ENCODE data around the gene LCT. TPM values are rescaled to one million over a fixed set of nuclear protein-coding genes. Genes with fewer than 3 reads are reported as not detected.
A peak's percentile ranks its signal among the peaks of the same experiment; 100 is the strongest.

LCT gene
- polyA plus RNA-seq, 2 of the 4 experiments (the other 2 are of a cell fraction), result 0.04 TPM

DNA sequence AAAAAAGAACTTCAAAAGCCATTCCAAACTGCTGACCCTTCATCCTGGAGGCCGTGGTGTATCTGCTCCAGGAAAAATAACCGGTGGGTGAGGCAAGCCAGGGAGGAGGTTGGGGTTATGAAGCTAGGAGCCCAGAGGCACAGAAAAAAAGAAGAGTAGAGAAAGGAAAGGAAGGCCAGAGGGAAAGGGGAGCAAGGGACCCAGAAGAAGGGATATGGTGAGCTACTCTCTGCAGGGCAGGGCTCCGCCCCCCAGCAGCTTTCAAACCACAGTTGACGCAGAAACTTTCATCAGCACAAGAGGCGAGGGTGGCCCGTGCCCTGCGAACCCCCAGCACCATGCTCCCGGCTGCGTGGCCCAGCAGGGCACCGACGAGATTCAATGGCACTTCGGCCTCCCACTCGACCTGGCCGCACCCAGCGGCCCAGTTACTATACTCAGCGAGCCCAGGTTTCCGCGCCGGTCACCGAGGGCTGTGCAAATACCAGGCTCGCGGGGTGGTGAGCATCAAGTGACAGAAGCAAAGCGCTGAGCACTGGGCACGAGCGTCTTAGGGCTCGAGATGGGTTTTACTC lies 38.6 kb upstream of the LCT start:
- peak; percentile 79 to 81 for ATAC-seq
- ChIA-PET POLR2A (interaction anchor here (1.0 kb wide), 3 partner anchors 12 to 133 kb away, joined by 3 to 5 read pairs (median 3); partner anchors contain the start of gene DARS1), CTCF (interaction anchor here (0.6 to 0.9 kb wide), 2 partner anchors 10 to 886 kb away, joined by 3 read pairs; no protein-coding TSS in a partner anchor)
- H3K9me3 ChIP-seq, result no peaks in the 10 kb centered on the region
- peak overlapping the region; percentile 80 to 91 for H3K27ac ChIP-seq
- peak overlapping the region; percentile 95 for H3K4me2 ChIP-seq
- H3K4me3 ChIP-seq, result peak overlapping the region; percentile 86
- 5% methylated on average over 8 of the region's 26 CpGs for WGBS (ENCODE audit: missing lambda C conversion rate)
- TF ChIP-seq NPAS2 (CRISPR knock-in tag; IDR thresholded peaks at IDR 0.05; ENCODE audit: borderline replicate concordance) (no peak), RNF2 (IDR thresholded peaks at IDR 0.05; ENCODE audit: borderline replicate concordance, low read depth) (no peak), CEBPB (IDR thresholded peaks at IDR 0.05) (no peak), ESRRA (IDR thresholded peaks at IDR 0.05; ENCODE audit: borderline replicate concordance, low read length) (no peak), JUN (IDR thresholded peaks at IDR 0.05) (no peak), ZSCAN20 (CRISPR knock-in tag; IDR thresholded peaks at IDR 0.05) (no peak), ZNF302 (CRISPR knock-in tag; IDR thresholded peaks at IDR 0.05) (no peak), HOXB13 (CRISPR knock-in tag; IDR thresholded peaks at IDR 0.05; ENCODE audit: low read depth) (no peak), HMGXB4 (CRISPR knock-in tag; IDR thresholded peaks at IDR 0.05; ENCODE audit: borderline replicate concordance) (no peak)
- TF ChIP-seq, protein P1, sequence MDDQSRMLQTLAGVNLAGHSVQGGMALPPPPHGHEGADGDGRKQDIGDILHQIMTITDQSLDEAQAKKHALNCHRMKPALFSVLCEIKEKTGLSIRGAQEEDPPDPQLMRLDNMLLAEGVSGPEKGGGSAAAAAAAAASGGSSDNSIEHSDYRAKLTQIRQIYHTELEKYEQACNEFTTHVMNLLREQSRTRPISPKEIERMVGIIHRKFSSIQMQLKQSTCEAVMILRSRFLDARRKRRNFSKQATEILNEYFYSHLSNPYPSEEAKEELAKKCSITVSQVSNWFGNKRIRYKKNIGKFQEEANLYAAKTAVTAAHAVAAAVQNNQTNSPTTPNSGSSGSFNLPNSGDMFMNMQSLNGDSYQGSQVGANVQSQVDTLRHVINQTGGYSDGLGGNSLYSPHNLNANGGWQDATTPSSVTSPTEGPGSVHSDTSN (IDR thresholded peaks at IDR 0.05), result no peak
- TF ChIP-seq, protein P2, sequence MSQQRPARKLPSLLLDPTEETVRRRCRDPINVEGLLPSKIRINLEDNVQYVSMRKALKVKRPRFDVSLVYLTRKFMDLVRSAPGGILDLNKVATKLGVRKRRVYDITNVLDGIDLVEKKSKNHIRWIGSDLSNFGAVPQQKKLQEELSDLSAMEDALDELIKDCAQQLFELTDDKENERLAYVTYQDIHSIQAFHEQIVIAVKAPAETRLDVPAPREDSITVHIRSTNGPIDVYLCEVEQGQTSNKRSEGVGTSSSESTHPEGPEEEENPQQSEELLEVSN (IDR thresholded peaks at IDR 0.05; ENCODE audit: borderline replicate concordance, low read depth), result no peak
- FAIRE-seq, result no peak
- DNase-seq (ENCODE audit: low read depth in 1 of 2, low spot score in 1 of 2), result peak; percentile 39 to 42
- peaks cover 11% of the 10 kb centered on the region; the same call in 2 of the 3 replicates for H3K4me1 ChIP-seq

DNA sequence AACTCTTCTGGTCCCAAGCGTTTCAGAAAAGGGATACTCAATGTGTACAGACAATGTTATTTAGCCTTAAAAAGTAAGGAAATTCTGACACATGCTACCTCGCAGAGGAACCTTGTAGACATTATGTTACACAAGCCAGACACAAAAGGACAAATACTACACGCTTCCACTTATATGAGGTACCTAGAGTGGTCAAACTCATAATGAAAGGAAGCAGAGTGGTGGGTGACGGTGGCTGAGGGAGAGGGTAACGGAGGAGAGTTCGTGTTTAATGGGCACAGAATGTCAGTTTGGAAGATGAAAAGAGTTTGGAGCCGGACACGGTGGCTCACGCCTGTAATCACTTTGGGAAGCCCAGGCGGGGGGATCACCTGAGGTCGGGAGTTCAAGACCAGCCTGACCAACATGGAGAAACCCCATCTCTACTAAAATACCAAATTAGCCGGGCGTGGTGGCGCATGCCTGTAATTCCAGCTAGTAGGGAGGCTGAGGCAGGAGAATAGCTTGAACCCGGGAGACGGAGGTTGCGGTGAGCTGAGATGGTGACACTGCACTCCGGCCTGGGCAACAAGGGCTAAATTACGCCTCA lies 37.9 kb upstream of the LCT start:
- no peak for FAIRE-seq
- Histone ChIP-seq H3K4me2 (peak overlapping the region; percentile 95), H3K4me3 (peak overlapping the region; percentile 86), H3K4me1 (peaks cover 11% of the 10 kb centered on the region; the same call in 2 of the 3 replicates), H3K27ac (peak overlapping the region in 1 of 2 experiments; percentile 91; a peak in 3 of 6 replicates), H3K9me3 (no peaks in the 10 kb centered on the region)
- ATAC-seq, result no peak
- ChIA-PET POLR2A (no interaction called here), CTCF (no interaction called here)
- WGBS (ENCODE audit: missing lambda C conversion rate), result 85% methylated on average over 19 of the region's 19 CpGs
- DNase-seq (ENCODE audit: low read depth in 1 of 2, low spot score in 1 of 2), result no peak
- TF ChIP-seq CTCF (IDR thresholded peaks at IDR 0.05), result no peak
- TF ChIP-seq MAX (IDR thresholded peaks at IDR 0.05), result no peak
- TF ChIP-seq POLR2AphosphoS2 (conservative IDR thresholded peaks at IDR 0.05; ENCODE audit: low read length), result no peak
- TF ChIP-seq, protein P3, sequence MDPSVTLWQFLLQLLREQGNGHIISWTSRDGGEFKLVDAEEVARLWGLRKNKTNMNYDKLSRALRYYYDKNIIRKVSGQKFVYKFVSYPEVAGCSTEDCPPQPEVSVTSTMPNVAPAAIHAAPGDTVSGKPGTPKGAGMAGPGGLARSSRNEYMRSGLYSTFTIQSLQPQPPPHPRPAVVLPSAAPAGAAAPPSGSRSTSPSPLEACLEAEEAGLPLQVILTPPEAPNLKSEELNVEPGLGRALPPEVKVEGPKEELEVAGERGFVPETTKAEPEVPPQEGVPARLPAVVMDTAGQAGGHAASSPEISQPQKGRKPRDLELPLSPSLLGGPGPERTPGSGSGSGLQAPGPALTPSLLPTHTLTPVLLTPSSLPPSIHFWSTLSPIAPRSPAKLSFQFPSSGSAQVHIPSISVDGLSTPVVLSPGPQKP (IDR thresholded peaks at IDR 0.05; ENCODE audit: low read depth, low read length), result no peak
- no peak for TF ChIP-seq CHD2 (IDR thresholded peaks at IDR 0.05; ENCODE audit: low read length, partially characterized antibody)
- TF ChIP-seq CHD4 (IDR thresholded peaks at IDR 0.05; ENCODE audit: borderline replicate concordance), result no peak
- TF ChIP-seq NFE2L2 (conservative IDR thresholded peaks at IDR 0.05; ENCODE audit: low read length), result no peak
- TF ChIP-seq KDM5A (IDR thresholded peaks at IDR 0.05), result no peak
- TF ChIP-seq RNF2 (IDR thresholded peaks at IDR 0.05; ENCODE audit: borderline replicate concordance, low read depth), result no peak
- no peak for TF ChIP-seq FOXS1 (CRISPR knock-in tag; IDR thresholded peaks at IDR 0.05)
- TF ChIP-seq HMGXB4 (CRISPR knock-in tag; IDR thresholded peaks at IDR 0.05; ENCODE audit: borderline replicate concordance), result no peak
- TF ChIP-seq HOXB5 (CRISPR knock-in tag; IDR thresholded peaks at IDR 0.05), result no peak
- TF ChIP-seq, protein P4, sequence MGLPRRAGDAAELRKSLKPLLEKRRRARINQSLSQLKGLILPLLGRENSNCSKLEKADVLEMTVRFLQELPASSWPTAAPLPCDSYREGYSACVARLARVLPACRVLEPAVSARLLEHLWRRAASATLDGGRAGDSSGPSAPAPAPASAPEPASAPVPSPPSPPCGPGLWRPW (IDR thresholded peaks at IDR 0.05), result no peak
- no peak for TF ChIP-seq ZFP36 (IDR thresholded peaks at IDR 0.05; ENCODE audit: borderline replicate concordance, partially characterized antibody)
- TF ChIP-seq ATOH8 (CRISPR knock-in tag; IDR thresholded peaks at IDR 0.05; ENCODE audit: low read depth), result no peak
- no peak for TF ChIP-seq RARB (CRISPR knock-in tag; IDR thresholded peaks at IDR 0.05)
